NCI-H526 (cell line): ENCODE results near the gene RASSF1.
"Not testable (repeated sequence)": the region's sequence is repeated elsewhere in the genome, so short reads cannot be mapped to it uniquely, and the experiment has no call there.

Experiments
- DNase-seq, 2 experiments: peaks; one replicate each; lab custom pipeline; 2025; lab: John Stamatoyannopoulos, UW

Gene RASSF1

DNA sequence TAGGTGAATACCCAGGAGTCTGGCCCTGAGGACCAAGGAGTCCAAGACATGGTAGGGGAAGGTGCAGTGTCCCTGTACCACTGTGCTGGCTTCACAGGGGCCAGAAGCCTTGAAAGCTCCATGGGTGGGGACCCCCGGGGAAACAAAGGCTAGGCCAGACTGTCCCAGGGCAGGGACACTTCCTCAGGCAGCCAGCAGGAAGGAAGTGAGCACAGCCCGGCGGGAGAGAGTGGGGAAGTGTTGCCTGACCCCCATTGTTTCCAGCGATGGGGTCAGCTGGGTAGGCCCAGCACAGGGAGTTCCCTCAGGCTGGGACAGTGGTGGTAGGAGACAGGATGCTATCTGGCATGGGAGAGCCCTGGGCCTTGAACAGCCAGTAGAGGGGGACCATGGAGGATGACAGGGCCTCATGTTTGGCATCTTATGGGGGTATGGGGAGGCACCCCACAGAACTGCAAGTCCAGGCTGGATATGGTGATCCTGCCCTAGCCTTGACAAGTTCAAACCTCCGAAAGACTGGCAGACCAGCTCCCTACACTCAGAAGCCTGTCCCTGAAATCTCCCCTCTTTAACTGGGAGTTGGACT, 16.9 kb downstream of the RASSF1 start:
- no peak for DNase-seq

DNA sequence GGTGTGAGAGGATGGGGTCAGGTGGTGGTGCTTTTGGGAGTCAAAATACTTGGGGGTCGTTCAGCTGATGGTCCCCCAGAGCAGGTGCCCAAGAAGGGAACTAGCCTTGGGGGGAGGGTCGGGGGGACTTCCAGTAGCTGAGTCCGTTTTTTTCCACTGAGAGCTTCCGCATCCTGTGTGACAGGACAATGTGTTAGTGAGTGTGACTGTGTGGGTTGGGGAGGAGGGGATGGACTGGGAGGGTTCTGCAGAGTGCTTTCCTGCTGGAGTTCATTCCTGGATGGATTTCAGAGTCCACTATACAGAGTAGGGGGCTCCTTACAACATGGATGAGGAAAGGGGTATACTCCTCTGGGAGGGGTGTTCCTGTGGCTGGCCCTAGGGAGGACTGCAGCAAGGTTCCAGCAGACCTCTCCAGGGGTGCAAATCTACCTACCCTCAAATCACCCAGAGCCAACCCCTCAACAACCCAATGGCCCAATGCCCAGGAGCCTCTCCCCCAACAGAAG, 17.5 kb downstream of the RASSF1 start:
- no peak for DNase-seq

GRCh38 chr3:50322386-50323091, 18.1 kb downstream of the RASSF1 start, which contains the start of gene HYAL2:
Gene HYAL2, minus strand, starts transcription at chr3:50322745. Its CDS starts 2,256 bp downstream, at chr3:50320489.
- peak in 1 of 2 experiments; percentile 30 for DNase-seq

GRCh38 chr3:50322115-50322385, 18.6 kb downstream of the RASSF1 start:
- no peak for DNase-seq

- DNase-seq: peak; percentile 81 to 94
Observed at GRCh38 chr3:50321336-50322114, 19.1 kb downstream of the RASSF1 start.

DNA sequence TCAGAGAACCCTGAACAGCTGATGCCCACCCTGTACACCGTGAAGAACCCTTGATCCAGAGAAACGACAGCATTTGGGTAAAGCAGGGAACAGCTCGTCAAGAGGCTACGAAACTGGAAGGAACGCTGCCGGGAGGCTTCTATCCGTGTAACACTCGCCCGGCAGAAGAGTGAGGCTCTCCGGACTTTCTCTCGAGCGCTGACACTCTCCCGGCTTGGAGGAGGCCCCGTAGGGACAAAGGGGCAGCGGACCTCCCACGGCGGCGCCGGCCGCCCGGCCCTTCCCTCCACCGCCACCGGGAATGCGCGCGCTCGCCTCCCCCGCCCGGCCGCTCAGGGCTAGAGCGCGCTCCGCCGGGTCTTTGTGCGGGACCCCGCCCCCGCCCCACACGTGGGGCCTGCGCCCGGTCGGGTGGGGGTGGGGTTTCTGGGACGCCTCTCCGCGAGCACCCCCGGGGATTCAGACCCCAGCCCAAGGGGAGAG, 19.7 kb downstream of the RASSF1 start:
- peak in 1 of 2 experiments; percentile 91 for DNase-seq

GRCh38 chr3:50319894-50320625, 20.6 kb downstream of the RASSF1 start:
- DNase-seq: no peak

DNA sequence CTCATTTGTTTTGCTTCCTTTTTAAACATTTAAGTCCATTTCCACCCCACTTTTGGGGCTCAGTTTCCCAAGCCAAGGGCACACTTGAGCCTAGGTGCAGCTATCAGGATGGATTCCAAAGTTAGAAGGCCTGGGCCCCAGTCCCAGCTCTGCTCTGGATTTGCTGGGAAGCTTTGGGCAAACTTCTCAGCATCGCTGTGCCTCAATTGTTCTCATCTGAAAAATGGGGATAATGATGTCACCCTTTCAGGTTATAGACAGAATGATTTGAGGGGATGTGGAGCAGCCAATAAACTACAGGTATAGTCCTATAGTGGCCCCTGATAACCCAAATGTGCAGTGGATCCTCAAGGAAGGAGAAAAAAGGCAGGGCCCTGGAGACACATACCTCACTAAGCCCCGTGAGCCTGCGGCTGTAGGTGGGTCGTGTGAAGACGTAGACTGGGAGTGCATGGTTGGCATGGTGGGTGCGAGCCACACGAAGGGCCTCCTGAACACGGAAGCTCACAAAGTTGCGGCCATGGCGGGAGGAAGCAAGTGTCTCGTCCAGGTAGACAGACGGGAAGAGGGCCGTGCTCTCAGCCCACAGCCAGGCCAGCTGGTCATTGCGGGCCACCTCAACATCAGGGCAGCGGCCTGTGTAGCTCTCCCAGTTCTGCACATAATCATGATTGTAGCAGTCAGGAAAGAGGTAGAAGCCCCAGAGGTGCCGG, 21.3 kb downstream of the RASSF1 start:
- DNase-seq: no peak

DNA sequence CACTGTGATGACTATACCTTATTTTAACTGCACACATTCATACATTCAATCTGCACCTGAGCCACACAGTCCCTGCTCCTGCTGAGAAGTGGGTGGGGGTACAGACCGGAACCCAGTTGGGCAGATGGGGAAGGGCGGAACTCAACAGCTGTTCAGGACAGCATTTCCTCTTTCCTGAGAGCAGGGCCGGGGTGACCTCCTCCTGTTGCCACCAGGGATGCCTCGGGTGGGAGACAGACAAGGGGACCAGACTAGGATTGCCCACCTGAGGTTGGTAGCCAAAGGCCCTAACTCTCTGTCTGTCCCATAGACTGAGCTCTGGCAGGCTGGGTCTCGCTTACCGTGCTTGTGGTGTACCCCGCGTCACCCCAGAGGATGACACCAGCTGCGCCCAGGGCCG, 22.0 kb downstream of the RASSF1 start:
- no peak for DNase-seq

- no peak for DNase-seq
Observed at GRCh38 chr3:50318163-50318562, 22.5 kb downstream of the RASSF1 start.

GRCh38 chr3:50317300-50317699, 23.3 kb downstream of the RASSF1 start:
- DNase-seq: no peak

GRCh38 chr3:50316657-50317242, 23.9 kb downstream of the RASSF1 start:
- no peak for DNase-seq

GRCh38 chr3:50314816-50315215, 25.8 kb downstream of the RASSF1 start:
- no peak for DNase-seq

DNA sequence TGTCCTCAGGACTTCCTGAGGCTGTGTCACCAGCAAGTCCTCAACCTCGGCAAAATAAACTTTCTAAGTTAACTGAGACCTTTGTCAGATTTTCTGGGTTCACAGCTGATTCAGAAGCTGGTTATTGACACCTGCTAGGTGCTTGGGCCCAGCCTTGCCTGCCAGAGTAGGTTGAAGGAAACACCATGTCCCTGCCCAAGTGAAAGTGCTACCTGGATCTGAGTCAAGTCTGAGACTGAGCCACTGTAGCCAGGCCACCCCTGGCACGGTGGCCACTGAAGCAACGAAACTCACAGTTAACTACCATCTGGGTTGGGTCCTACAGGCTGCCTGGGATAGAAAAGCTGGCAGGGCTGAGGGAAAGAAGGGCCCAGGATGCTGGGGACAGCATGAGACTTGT, 26.3 kb downstream of the RASSF1 start:
- DNase-seq: no peak

- not testable (repeated sequence) for DNase-seq
Observed at GRCh38 chr3:50312041-50312440, 28.6 kb downstream of the RASSF1 start.

DNA sequence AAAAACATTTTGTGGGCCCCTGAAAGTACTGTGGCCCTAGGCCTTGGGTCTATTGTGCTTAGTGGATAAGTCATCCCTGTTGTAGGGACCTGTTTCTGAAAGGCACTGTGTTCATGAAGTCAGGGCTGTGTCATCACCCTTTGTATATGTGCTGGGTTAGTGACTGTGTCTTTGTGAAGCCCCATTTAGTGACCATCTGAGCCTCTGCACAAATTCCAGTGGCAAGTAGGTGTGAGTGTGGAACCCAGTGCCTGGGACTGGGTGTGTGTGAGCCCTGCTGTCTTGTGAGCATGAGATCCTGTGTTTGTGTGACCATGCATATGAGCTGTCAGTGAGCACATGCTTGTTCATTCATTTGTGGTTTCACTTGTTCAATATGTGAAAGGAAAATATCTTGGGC, 36.0 kb downstream of the RASSF1 start:
- no peak for DNase-seq

GRCh38 chr3:50303013-50303815, 37.4 kb downstream of the RASSF1 start, which contains the start of gene HYAL1:
Gene HYAL1, minus strand, starts transcription at chr3:50303574. Its CDS starts 618 bp downstream, at chr3:50302956.
- no peak for DNase-seq

DNA sequence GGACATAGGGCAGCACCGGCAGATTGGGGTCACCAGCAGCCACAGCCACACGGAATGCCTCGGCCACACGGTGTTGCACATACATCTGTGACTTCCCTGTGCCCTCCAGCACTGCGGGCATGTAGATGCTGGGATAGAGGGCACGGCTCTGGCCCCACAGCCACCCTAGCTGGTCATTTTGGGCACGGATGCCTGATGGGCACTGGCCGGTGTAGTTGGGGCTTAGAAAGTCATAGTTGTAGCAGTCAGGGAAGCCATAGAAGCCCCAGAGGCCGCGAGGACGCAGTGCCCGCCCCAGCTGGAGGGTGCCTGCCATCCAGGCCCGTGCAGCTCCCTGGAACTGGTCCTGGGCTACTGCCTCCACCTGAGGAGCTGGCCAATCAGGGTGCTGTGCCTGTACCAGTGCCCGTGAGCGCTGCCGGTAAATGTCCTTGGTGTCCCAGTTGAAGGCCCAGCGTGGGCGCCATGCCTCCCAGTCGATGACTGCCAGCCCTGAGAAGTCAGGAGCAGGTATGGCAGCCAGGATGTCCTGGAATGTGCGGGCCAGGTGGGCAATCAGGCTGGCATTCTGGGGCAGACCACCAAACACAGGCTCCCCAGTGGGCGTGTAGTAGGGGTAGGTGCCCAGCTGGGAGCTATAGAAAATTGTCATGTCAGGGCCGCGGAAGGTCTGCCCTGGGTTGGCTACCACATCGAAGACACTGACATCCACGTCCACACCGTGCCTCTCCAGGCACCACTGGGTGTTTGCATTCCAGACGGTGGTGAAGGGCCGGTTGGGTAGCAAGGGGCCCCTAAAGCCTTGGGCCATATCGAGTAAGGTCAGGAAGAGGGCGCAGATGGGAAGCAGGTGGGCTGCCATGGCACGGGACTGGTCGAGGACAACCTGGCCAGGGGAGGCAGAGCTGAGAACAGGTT, 38.3 kb downstream of the RASSF1 start:
- DNase-seq: no peak

- DNase-seq: no peak
Observed at GRCh38 chr3:50300681-50301254, 39.9 kb downstream of the RASSF1 start.
